Spleen (tissue), 11 donors: ENCODE measurements around the gene DLX1. TPM values are rescaled to one million over a fixed set of nuclear protein-coding genes. Genes with fewer than 3 reads are reported as not detected.
"Not testable (repeated sequence)": the region's sequence is repeated elsewhere in the genome, so short reads cannot be mapped to it uniquely, and the experiment has no call there.

Experiments
- DNase-seq: peaks from one replicate; pipeline ENCODE4 v3.0.0-alpha.2; 2020
- H3K27ac ChIP-seq, 8 donors: fragments of 200-600 bp; sonication (generic) in 7 of 8; 1 replicate in 4 of 8; 2 replicates in 4 of 8; pipeline versions ENCODE4 v1.5.0 to v1.8.0; 2016 to 2021; ENCODE audit warnings: inconsistent platforms in 4 of 8, mild to moderate bottlenecking in 4 of 8, moderate library complexity in 1 of 8
- H3K27me3 ChIP-seq, 7 donors: fragments of 200-600 bp; sonication (generic) in 6 of 7; replicated peaks in 1 of 7; 1 replicate in 4 of 7; 2 replicates in 3 of 7; pipeline versions ENCODE4 v1.5.0 to v1.8.0; 2016 to 2021; ENCODE audit warnings: inconsistent platforms in 3 of 7, mild to moderate bottlenecking in 1 of 7
- H3K36me3 ChIP-seq, 6 donors: fragments of 200-600 bp; sonication (generic) in 5 of 6; 1 replicate in 4 of 6; 2 replicates in 2 of 6; pipeline versions ENCODE4 v1.5.0 to v1.8.0; 2016 to 2021; ENCODE audit warnings: inconsistent platforms in 2 of 6
- H3K4me1 ChIP-seq, 6 donors: fragments of 200-600 bp; sonication (generic) in 5 of 6; 1 replicate in 3 of 6; 2 replicates in 3 of 6; pipeline versions ENCODE4 v1.5.0 to v1.8.0; 2016 to 2021; ENCODE audit warnings: inconsistent platforms in 3 of 6
- H3K4me3 ChIP-seq, 8 donors: fragments of 200-600 bp; sonication (generic) in 7 of 8; 1 replicate in 4 of 8; 2 replicates in 4 of 8; pipeline versions ENCODE4 v1.5.0 to v1.8.0; 2016 to 2021; ENCODE audit warnings: inconsistent platforms in 4 of 8, mild to moderate bottlenecking in 4 of 8, moderate library complexity in 2 of 8
- H3K9me3 ChIP-seq, 8 donors: fragments of 200-600 bp; sonication (generic) in 7 of 8; 1 replicate in 4 of 8; 2 replicates in 4 of 8; pipeline versions ENCODE4 v1.5.0 to v1.8.0; 2016 to 2021; ENCODE audit warnings: inconsistent platforms in 4 of 8
- POLR2A ChIP-seq, 3 donors: fragments of 450-650 bp; IDR thresholded peaks; one replicate each; pipeline ENCODE4 v1.5.1; 2017; ENCODE audit warnings: antibody characterized with exemption in 3 of 3, mild to moderate bottlenecking in 1 of 3
- POLR2AphosphoS5 ChIP-seq, 3 donors: sonication (generic); formaldehyde crosslinking; IDR thresholded peaks; one replicate each; pipeline ENCODE4 v1.5.1; 2017; ENCODE audit warnings: antibody characterized with exemption in 3 of 3
- WGBS, 5 donors: extraction: QIAGEN DNeasy Blood & Tissue Kit in 3 of 5; methylation state at CpG; one replicate each; pipeline versions ENCODE4 v1.1.5 to v1.1.7; 2013 to 2018; 5-methylcytosine and 5-hydroxymethylcytosine counted together
- intact Hi-C: fragments of 100-400 bp; cut with DNase I; formaldehyde crosslinking; loops from one replicate; pipeline ENCODE4 v1.15.0; 2023; ENCODE audit warnings: low total_unique reads
- polyA plus RNA-seq, 3 donors: library from polyadenylated mRNA; stranded (reverse); fragments of 200-250 nt; gene quantifications; one replicate each; pipeline ENCODE4 v1.2.1, GENCODE V29; 2013
- total RNA-seq, 7 donors: library from RNA; depleted of rRNA in 3 of 7; stranded (reverse); fragments of >200 nt in 3 of 7; fragmentation: NEBNext Ultra II Directional in 4 of 7; extraction: Animal tissue kit (Norgen Biotek cat#: 25700) in 4 of 7; gene quantifications; one replicate each; pipeline versions ENCODE4 v1.1.0 to v1.2.1, GENCODE V29; 2016 to 2021
- TF ChIP-seq, protein P1 (sequence below), 11 experiments: fragments of 200-600 bp in 7 of 11; fragments of 450-650 bp in 4 of 11; sonication (generic) in 4 of 11; IDR thresholded peaks in 8 of 11; conservative IDR thresholded peaks in 3 of 11; 1 replicate in 7 of 11; 2 replicates in 4 of 11; pipeline versions ENCODE4 v1.4.0 to v1.8.0; 2016 to 2021; ENCODE audit warnings: antibody characterized with exemption in 11 of 11, inconsistent platforms in 4 of 11, mild to moderate bottlenecking in 1 of 11
- donor health status: healthy with polysubstance abuse.
- donor health status: DM: no; HTN: no; CAD: no; lungs with moderate emphysema.
- donor health status: DM: no; HTN: no; CAD: no.
- donor health status: Bipolar disorder and iron deficiency.
- donor health status: healthy.
- donor health status: DM: no; HTN: no; CAD: no.
- donor health status: DM: yes; HTN: yes; CAD: no.

Gene DLX1
- total and polyA plus RNA-seq, 10 donors = 0.16 TPM; not detected in 9

DNA sequence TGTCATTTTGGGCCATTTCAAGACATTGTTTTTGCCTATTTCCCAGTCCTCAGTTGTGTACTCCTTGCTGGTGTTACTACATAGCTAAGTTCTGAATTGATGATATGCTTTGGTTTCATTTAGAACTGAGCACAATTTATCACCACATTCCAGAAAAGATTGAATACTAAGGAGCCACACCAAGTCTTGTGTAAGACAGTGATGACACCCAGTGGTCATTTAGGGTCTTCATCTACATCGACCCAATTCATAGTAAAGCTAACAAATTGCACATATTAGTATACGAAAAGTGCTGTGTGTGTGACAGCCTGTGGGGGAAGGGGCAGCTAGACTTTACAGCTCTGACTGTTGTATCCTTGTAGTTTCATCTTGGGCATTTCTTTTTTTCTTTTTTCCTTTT lies 28.3 kb downstream of the DLX1 start:
- 43 to 48% (median 46%) methylated on average over 2 of the region's 2 CpGs for WGBS, 5 donors
- H3K36me3 ChIP-seq = no peaks in the 10 kb centered on the region
- no peaks in the 10 kb centered on the region for H3K9me3 ChIP-seq
- H3K27me3 ChIP-seq = peaks cover 0 to 65% (median 16%) of the 10 kb centered on the region in 7 donors
- no peak for DNase-seq
- no peak overlapping the region for H3K4me3 ChIP-seq
- H3K27ac ChIP-seq = no peak overlapping the region
- peaks cover 0 to 9% (median 0%) of the 10 kb centered on the region in 6 donors for H3K4me1 ChIP-seq
- intact Hi-C loops = no loop called here
- no peak for TF ChIP-seq POLR2AphosphoS5 (IDR thresholded peaks at IDR 0.05)
- no peak for TF ChIP-seq POLR2A (IDR thresholded peaks at IDR 0.05)
- TF ChIP-seq, protein P1, sequence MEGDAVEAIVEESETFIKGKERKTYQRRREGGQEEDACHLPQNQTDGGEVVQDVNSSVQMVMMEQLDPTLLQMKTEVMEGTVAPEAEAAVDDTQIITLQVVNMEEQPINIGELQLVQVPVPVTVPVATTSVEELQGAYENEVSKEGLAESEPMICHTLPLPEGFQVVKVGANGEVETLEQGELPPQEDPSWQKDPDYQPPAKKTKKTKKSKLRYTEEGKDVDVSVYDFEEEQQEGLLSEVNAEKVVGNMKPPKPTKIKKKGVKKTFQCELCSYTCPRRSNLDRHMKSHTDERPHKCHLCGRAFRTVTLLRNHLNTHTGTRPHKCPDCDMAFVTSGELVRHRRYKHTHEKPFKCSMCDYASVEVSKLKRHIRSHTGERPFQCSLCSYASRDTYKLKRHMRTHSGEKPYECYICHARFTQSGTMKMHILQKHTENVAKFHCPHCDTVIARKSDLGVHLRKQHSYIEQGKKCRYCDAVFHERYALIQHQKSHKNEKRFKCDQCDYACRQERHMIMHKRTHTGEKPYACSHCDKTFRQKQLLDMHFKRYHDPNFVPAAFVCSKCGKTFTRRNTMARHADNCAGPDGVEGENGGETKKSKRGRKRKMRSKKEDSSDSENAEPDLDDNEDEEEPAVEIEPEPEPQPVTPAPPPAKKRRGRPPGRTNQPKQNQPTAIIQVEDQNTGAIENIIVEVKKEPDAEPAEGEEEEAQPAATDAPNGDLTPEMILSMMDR (IDR thresholded peaks at IDR 0.05 in 8 of 11, conservative IDR thresholded peaks at IDR 0.05 in 3 of 11) = peak in 6 of 11 experiments; percentile 6 to 38 (median 25)

DNA sequence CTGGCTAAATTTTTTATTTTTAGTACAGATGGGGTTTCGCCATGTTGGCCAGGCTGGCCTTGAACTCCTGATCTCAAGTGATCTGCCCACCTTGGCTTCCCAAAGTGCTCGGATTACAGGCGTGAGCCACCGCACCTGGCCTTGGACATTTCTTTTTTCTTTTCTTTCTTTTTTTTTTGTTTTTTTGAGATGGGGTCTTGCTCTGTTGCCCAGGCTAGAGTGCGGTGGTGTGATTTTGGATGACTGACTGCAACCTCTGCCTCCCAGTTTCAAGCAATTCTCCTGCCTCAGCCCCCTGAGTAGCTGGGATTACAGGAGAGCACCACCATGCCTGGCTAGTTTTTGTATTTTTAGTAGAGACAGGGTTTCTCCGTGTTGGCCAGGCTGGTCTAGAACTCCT lies 28.9 kb downstream of the DLX1 start:
- H3K9me3 ChIP-seq, DNase-seq, H3K27ac ChIP-seq, intact Hi-C loops, H3K4me3 ChIP-seq, H3K4me1 ChIP-seq, H3K36me3 ChIP-seq: not testable (repeated sequence)
- H3K27me3 ChIP-seq = peaks cover 0 to 60% (median 10%) of the 10 kb centered on the region in 7 donors
- 80 to 93% (median 86%) methylated on average over 6 of the region's 6 CpGs for WGBS, 5 donors

DNA sequence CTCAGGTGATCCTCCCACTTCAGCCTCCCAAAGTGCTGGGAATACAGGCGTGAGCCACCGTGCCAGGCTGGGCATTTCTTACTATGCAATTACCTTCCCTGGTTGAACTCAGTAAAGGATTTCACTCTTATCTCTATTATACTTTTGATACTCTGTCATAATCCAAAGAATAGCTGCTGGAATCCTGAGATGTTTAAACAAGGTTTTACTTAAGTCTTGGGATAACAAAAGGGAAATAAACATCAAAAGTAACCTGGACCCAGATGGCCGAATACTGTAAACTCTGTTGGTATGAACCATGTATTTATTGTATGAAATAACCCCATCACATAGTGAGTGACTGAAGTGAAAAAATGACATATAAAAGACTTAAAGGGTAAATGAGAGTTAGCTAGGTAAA lies 29.3 kb downstream of the DLX1 start:
- WGBS, 5 donors = 90 to 93% (median 93%) methylated on average over 3 of the region's 3 CpGs
- Histone ChIP-seq H3K27me3 (peaks cover 0 to 56% (median 7%) of the 10 kb centered on the region in 7 donors), H3K27ac (no peak overlapping the region), H3K9me3 (no peaks in the 10 kb centered on the region), H3K36me3 (no peaks in the 10 kb centered on the region), H3K4me1 (peaks cover 0 to 7% (median 0%) of the 10 kb centered on the region in 6 donors), H3K4me3 (no peak overlapping the region)
- no peak for DNase-seq
- TF ChIP-seq POLR2AphosphoS5 (IDR thresholded peaks at IDR 0.05) (no peak), POLR2A (IDR thresholded peaks at IDR 0.05) (no peak)
- TF ChIP-seq, protein P1 (IDR thresholded peaks at IDR 0.05 in 8 of 11, conservative IDR thresholded peaks at IDR 0.05 in 3 of 11) = no peak
- intact Hi-C loops = no loop called here

DNA sequence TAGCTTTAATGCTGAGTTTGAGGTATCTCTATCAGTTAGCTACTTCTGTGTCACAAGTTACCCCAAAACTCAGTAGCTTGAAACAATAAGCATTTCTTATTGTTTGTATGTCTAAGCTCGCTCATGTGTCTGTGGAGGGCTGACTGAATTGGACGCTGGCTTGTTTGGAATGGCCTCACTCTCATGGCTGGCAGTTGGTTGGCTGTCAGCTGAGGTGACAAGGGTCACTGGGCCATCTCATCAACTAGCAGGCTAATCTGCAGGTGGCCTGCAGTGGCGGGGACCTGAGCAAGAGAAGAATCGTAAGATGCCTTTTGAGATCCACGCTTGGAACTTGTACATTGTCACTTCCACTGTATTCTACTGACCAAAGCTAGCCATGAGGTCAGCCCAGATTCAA lies 30.8 kb downstream of the DLX1 start:
- no peaks in the 10 kb centered on the region for H3K4me1 ChIP-seq
- TF ChIP-seq, protein P1 (IDR thresholded peaks at IDR 0.05 in 8 of 11, conservative IDR thresholded peaks at IDR 0.05 in 3 of 11) = no peak
- no peak for TF ChIP-seq POLR2A (IDR thresholded peaks at IDR 0.05)
- TF ChIP-seq POLR2AphosphoS5 (IDR thresholded peaks at IDR 0.05) = no peak
- no peaks in the 10 kb centered on the region for H3K9me3 ChIP-seq
- no peak overlapping the region for H3K27ac ChIP-seq
- peaks cover 0 to 44% (median 0%) of the 10 kb centered on the region in 7 donors for H3K27me3 ChIP-seq
- DNase-seq = no peak
- intact Hi-C loops = no loop called here
- H3K4me3 ChIP-seq = no peak overlapping the region
- no peaks in the 10 kb centered on the region for H3K36me3 ChIP-seq
- 82 to 93% (median 87%) methylated on average over 4 to 5 of the region's 5 CpGs for WGBS, 5 donors

DNA sequence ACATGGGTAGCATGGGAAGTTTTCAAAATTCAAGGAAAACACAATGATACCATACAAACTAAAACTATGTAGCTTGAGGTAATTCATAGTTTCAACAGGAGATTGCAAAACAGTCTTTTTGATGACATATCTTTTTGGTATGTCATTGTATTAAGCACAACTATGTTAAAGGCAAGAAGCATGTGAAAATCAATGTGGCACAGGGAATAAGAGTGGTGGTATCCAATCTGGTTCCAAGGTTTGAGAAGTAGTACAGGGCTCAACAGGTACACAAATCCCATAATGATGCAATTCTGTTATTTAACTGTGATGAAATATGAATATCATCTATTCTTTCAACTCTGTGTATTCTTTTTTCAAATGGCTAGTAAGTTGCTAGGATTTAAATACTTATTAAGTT lies 33.8 kb downstream of the DLX1 start:
- TF ChIP-seq POLR2A (IDR thresholded peaks at IDR 0.05) (no peak), POLR2AphosphoS5 (IDR thresholded peaks at IDR 0.05) (no peak)
- TF ChIP-seq, protein P1 (IDR thresholded peaks at IDR 0.05 in 8 of 11, conservative IDR thresholded peaks at IDR 0.05 in 3 of 11) = no peak
- H3K27me3 ChIP-seq = peaks cover 0 to 20% (median 0%) of the 10 kb centered on the region in 7 donors
- intact Hi-C loops = no loop called here
- no peak overlapping the region for H3K27ac ChIP-seq
- H3K4me3 ChIP-seq = no peak overlapping the region
- H3K36me3 ChIP-seq = no peaks in the 10 kb centered on the region
- no peaks in the 10 kb centered on the region for H3K9me3 ChIP-seq
- DNase-seq = no peak
- H3K4me1 ChIP-seq = no peaks in the 10 kb centered on the region
